ENCODE results near the gene MCM9. TPM values are rescaled to one million over a fixed set of nuclear protein-coding genes. Genes with fewer than 3 reads are reported as not detected.

MCM9 gene
- total RNA-seq, 2 experiments from 2014 or later, result 16.3 to 16.4 TPM

GRCh38 chr6:118853408-118853807, 81.6 kb downstream of the MCM9 start:
- DNase-seq, result no peak
- CTCF ChIA-PET, result interaction anchor here (0.6 kb wide), 1 partner anchor 432 kb away, joined by 4 read pairs; no protein-coding TSS in a partner anchor
- H3K36me3 Mint-ChIP-seq (ENCODE audit: low read depth), result peaks cover 3% of the 10 kb centered on the region
- H3K4me3 Mint-ChIP-seq, result no peak overlapping the region
- H3K27ac Mint-ChIP-seq, result no peak overlapping the region
- H3K27me3 Mint-ChIP-seq (ENCODE audit: low read depth), result no peaks in the 10 kb centered on the region
- intact Hi-C loops (cut with micrococcal nuclease), result no loop called here
- H3K4me1 Mint-ChIP-seq (ENCODE audit: low read depth), result peaks cover 3% of the 10 kb centered on the region
- no peaks in the 10 kb centered on the region for H3K9me3 Mint-ChIP-seq

GRCh38 chr6:118844915-118845314, 90.0 kb downstream of the MCM9 start:
- Mint-ChIP-seq H3K9me3 (no peaks in the 10 kb centered on the region), H3K27me3 (ENCODE audit: low read depth) (no peaks in the 10 kb centered on the region), H3K4me1 (ENCODE audit: low read depth) (peaks cover 23% of the 10 kb centered on the region), H3K4me3 (no peak overlapping the region), H3K36me3 (ENCODE audit: low read depth) (peaks cover 6% of the 10 kb centered on the region), H3K27ac (no peak overlapping the region)
- intact Hi-C loops (cut with micrococcal nuclease), result loop anchor here (1.0 to 5.0 kb wide), 6 partner anchors 48 to 687 kb away; partner anchors contain the start of gene MCM9
- no peak for DNase-seq
- CTCF ChIA-PET, result interaction anchor here (0.6 kb wide), 1 partner anchor 55 kb away, joined by 3 read pairs; no protein-coding TSS in a partner anchor

GRCh38 chr6:118843685-118844390, 91.1 kb downstream of the MCM9 start:
- Mint-ChIP-seq H3K4me3 (no peak overlapping the region), H3K27ac (peak overlapping the region; percentile 2), H3K4me1 (ENCODE audit: low read depth) (peaks cover 23% of the 10 kb centered on the region), H3K27me3 (ENCODE audit: low read depth) (no peaks in the 10 kb centered on the region), H3K36me3 (ENCODE audit: low read depth) (peaks cover 10% of the 10 kb centered on the region), H3K9me3 (no peaks in the 10 kb centered on the region)
- intact Hi-C loops (cut with micrococcal nuclease), result loop anchor here (1.0 to 5.0 kb wide), 14 partner anchors 34 to 688 kb away; partner anchors contain the start of gene CEP85L
- DNase-seq, result peak; percentile 50
- CTCF ChIA-PET, result no interaction called here

- CTCF ChIA-PET, result interaction anchor here (0.6 kb wide), 1 partner anchor 664 kb away, joined by 6 read pairs; no protein-coding TSS in a partner anchor
- Mint-ChIP-seq H3K4me1 (ENCODE audit: low read depth) (peaks cover 2% of the 10 kb centered on the region), H3K27ac (no peak overlapping the region), H3K4me3 (no peak overlapping the region), H3K36me3 (ENCODE audit: low read depth) (peaks cover 14% of the 10 kb centered on the region), H3K9me3 (peaks cover 4% of the 10 kb centered on the region), H3K27me3 (ENCODE audit: low read depth) (no peaks in the 10 kb centered on the region)
- intact Hi-C loops (cut with micrococcal nuclease), result no loop called here
- DNase-seq, result no peak
Measured at GRCh38 chr6:118830691-118831090, 104.3 kb downstream of the MCM9 start.

- Mint-ChIP-seq H3K27me3 (ENCODE audit: low read depth) (no peaks in the 10 kb centered on the region), H3K27ac (no peak overlapping the region), H3K4me3 (no peak overlapping the region), H3K4me1 (ENCODE audit: low read depth) (peaks cover 2% of the 10 kb centered on the region), H3K9me3 (no peaks in the 10 kb centered on the region), H3K36me3 (ENCODE audit: low read depth) (peaks cover 19% of the 10 kb centered on the region)
- CTCF ChIA-PET, result no interaction called here
- intact Hi-C loops (cut with micrococcal nuclease), result no loop called here
- DNase-seq, result no peak
Measured at GRCh38 chr6:118829817-118830478, 105.0 kb downstream of the MCM9 start.

- DNase-seq, result no peak
- Mint-ChIP-seq H3K36me3 (ENCODE audit: low read depth) (peaks cover 35% of the 10 kb centered on the region), H3K4me1 (ENCODE audit: low read depth) (no peaks in the 10 kb centered on the region), H3K9me3 (peaks cover 5% of the 10 kb centered on the region), H3K27me3 (ENCODE audit: low read depth) (no peaks in the 10 kb centered on the region), H3K4me3 (no peak overlapping the region), H3K27ac (no peak overlapping the region)
- CTCF ChIA-PET, result interaction anchor here (1.0 kb wide), 1 partner anchor 26 kb away, joined by 5 read pairs; no protein-coding TSS in a partner anchor
- intact Hi-C loops (cut with micrococcal nuclease), result no loop called here
Measured at GRCh38 chr6:118826096-118826495, 108.9 kb downstream of the MCM9 start.

- no peak for DNase-seq
- CTCF ChIA-PET, result interaction anchor here (1.0 kb wide), 1 partner anchor 25 kb away, joined by 5 read pairs; no protein-coding TSS in a partner anchor
Measured at GRCh38 chr6:118825661-118826060, 109.3 kb downstream of the MCM9 start.

GRCh38 chr6:118815495-118815894, 119.5 kb downstream of the MCM9 start:
- intact Hi-C loops (cut with micrococcal nuclease), result no loop called here
- no peak overlapping the region for H3K27ac Mint-ChIP-seq
- H3K27me3 Mint-ChIP-seq (ENCODE audit: low read depth), result no peaks in the 10 kb centered on the region
- peaks cover 16% of the 10 kb centered on the region for H3K36me3 Mint-ChIP-seq (ENCODE audit: low read depth)
- H3K4me1 Mint-ChIP-seq (ENCODE audit: low read depth), result peaks cover 25% of the 10 kb centered on the region
- CTCF ChIA-PET, result no interaction called here
- H3K9me3 Mint-ChIP-seq, result peaks cover 8% of the 10 kb centered on the region
- no peak for DNase-seq
- H3K4me3 Mint-ChIP-seq, result no peak overlapping the region

More at GRCh38 chr6:118825661-118826060, 109.3 kb downstream of the MCM9 start:
- intact Hi-C loops (cut with micrococcal nuclease), result no loop called here
- Mint-ChIP-seq H3K9me3 (peaks cover 5% of the 10 kb centered on the region), H3K36me3 (ENCODE audit: low read depth) (peaks cover 35% of the 10 kb centered on the region), H3K27ac (no peak overlapping the region), H3K27me3 (ENCODE audit: low read depth) (no peaks in the 10 kb centered on the region), H3K4me1 (ENCODE audit: low read depth) (no peaks in the 10 kb centered on the region), H3K4me3 (no peak overlapping the region)

GRCh38 chr6:118813775-118814174, 121.2 kb downstream of the MCM9 start:
- H3K27ac Mint-ChIP-seq, result peak overlapping the region; percentile 43
- peaks cover 41% of the 10 kb centered on the region for H3K4me1 Mint-ChIP-seq (ENCODE audit: low read depth)

GRCh38 chr6:118812970-118813369, 122.0 kb downstream of the MCM9 start:
- Mint-ChIP-seq H3K4me1 (ENCODE audit: low read depth) (peaks cover 47% of the 10 kb centered on the region), H3K27ac (no peak overlapping the region), H3K36me3 (ENCODE audit: low read depth) (peaks cover 11% of the 10 kb centered on the region), H3K27me3 (ENCODE audit: low read depth) (no peaks in the 10 kb centered on the region), H3K9me3 (no peaks in the 10 kb centered on the region), H3K4me3 (no peak overlapping the region)
- DNase-seq, result no peak
- CTCF ChIA-PET, result no interaction called here
- intact Hi-C loops (cut with micrococcal nuclease), result no loop called here

More at GRCh38 chr6:118813775-118814174, 121.2 kb downstream of the MCM9 start:
- CTCF ChIA-PET, result interaction anchor here (1.3 to 1.5 kb wide), 2 partner anchors 11 to 13 kb away, joined by 3 to 5 read pairs; no protein-coding TSS in a partner anchor
- Mint-ChIP-seq H3K36me3 (ENCODE audit: low read depth) (peaks cover 11% of the 10 kb centered on the region), H3K9me3 (no peaks in the 10 kb centered on the region), H3K27me3 (ENCODE audit: low read depth) (no peaks in the 10 kb centered on the region), H3K4me3 (no peak overlapping the region)
- intact Hi-C loops (cut with micrococcal nuclease), result no loop called here
- DNase-seq, result peak; percentile 48

GRCh38 chr6:118810420-118811027, 124.4 kb downstream of the MCM9 start:
- no peaks in the 10 kb centered on the region for H3K27me3 Mint-ChIP-seq (ENCODE audit: low read depth)
- H3K4me3 Mint-ChIP-seq, result no peak overlapping the region
- no peaks in the 10 kb centered on the region for H3K9me3 Mint-ChIP-seq
- DNase-seq, result peak; percentile 79
- H3K36me3 Mint-ChIP-seq (ENCODE audit: low read depth), result peaks cover 10% of the 10 kb centered on the region
- peaks cover 47% of the 10 kb centered on the region for H3K4me1 Mint-ChIP-seq (ENCODE audit: low read depth)
- intact Hi-C loops (cut with micrococcal nuclease), result loop anchor here (1.0 kb wide), 3 partner anchors 33 to 267 kb away; no protein-coding TSS in a partner anchor
- peak overlapping the region; percentile 75 for H3K27ac Mint-ChIP-seq
- CTCF ChIA-PET, result interaction anchor here (1.9 kb wide), 1 partner anchor 32 kb away, joined by 5 read pairs; no protein-coding TSS in a partner anchor

Data from activated naive CD4-positive, alpha-beta T cell treated with anti-CD3 and anti-CD28 coated beads for 36 hours (primary cell).